PC-9 (cell line): ENCODE data around the gene SRRM5.

ENCODE experiments used
- CTCF ChIP-seq: fragments of 200-600 bp; sonication (generic); conservative IDR thresholded peaks from 2 replicates; pipeline ENCODE4 v1.6.1; 2017; ENCODE audit warnings: mixed run types, antibody characterized with exemption, mild to moderate bottlenecking, moderate library complexity
- EZH2 ChIP-seq: fragments of 200-600 bp; sonication (generic); IDR thresholded peaks from 2 replicates; pipeline ENCODE4 v1.8.0; 2017; ENCODE audit warnings: antibody characterized with exemption, low read depth

GRCh38 chr19:43634068-43634467 lies 22.2 kb downstream of the SRRM5 start:
- TF ChIP-seq CTCF (no peak), EZH2 (no peak)
